Ishikawa (cell line): ENCODE measurements around the gene MON2.

ENCODE experiments used
- CEBPB ChIP-seq: IDR thresholded peaks from 2 replicates; pipeline ENCODE4 v1.6.1; 2012
- NFIC ChIP-seq: IDR thresholded peaks from 2 replicates; pipeline ENCODE4 v1.6.1; 2012
- RAD21 ChIP-seq: IDR thresholded peaks from 2 replicates; pipeline ENCODE4 v1.6.1; 2012; ENCODE audit warnings: low read depth
- TAF1 ChIP-seq: IDR thresholded peaks from 2 replicates; pipeline ENCODE4 v1.6.1; 2012; ENCODE audit warnings: low read depth, mild to moderate bottlenecking

DNA sequence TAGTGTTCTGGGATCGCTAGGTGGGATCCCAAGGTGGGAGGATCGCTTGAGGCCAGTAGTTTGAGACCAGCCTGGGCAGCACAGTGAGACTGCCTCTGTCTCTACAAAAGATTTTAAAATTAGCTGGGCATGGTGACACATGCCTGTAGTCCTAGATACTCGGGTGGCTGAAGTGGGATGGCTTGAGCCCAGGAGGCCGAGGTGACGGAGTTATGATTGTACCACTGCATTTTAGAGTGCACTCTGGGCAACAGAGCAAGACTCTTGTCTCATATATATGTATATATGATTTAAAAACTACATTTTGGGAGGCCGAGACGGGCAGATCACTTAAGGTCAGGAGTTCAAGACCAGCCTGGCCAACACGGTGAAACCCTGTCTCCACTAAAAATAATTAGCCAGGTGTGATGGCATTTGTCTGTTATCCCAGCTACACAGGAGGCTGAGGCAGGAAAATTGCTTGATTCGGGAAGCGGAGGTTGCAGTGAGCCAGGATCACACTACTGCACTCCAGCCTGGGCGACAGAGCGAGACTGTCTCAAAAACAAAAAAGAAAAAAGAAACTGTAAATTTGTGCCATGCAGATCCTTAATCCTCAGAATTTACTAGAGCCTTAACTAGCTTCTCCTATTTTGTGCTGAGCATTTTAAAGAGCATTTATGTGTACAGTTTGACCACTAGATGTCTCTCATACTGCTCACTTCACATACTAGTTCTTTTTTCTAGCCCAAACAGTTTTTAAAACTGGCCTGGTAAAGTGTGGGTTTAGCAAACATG, 114.8 kb downstream of the MON2 start:
- TF ChIP-seq TAF1 (no peak), RAD21 (peak; percentile 79), CEBPB (no peak), NFIC (no peak)
